ENCODE measurements around the gene QSOX2. TPM values are rescaled to one million over a fixed set of nuclear protein-coding genes. Genes with fewer than 3 reads are reported as not detected.
A peak's percentile ranks its signal among the peaks of the same experiment; 100 is the strongest.

The QSOX2 gene, protein sequence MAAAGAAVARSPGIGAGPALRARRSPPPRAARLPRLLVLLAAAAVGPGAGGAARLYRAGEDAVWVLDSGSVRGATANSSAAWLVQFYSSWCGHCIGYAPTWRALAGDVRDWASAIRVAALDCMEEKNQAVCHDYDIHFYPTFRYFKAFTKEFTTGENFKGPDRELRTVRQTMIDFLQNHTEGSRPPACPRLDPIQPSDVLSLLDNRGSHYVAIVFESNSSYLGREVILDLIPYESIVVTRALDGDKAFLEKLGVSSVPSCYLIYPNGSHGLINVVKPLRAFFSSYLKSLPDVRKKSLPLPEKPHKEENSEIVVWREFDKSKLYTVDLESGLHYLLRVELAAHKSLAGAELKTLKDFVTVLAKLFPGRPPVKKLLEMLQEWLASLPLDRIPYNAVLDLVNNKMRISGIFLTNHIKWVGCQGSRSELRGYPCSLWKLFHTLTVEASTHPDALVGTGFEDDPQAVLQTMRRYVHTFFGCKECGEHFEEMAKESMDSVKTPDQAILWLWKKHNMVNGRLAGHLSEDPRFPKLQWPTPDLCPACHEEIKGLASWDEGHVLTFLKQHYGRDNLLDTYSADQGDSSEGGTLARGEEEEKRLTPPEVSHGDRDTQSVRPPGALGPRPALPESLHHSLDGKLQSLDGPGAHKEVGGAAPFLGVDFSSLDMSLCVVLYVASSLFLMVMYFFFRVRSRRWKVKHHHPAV
- total RNA-seq (10 to 100 TPM in 2 of 5 donors, 1 to 10 TPM in 3; 4.7 to 33.5 (median 7.7) TPM), polyA plus RNA-seq (1 to 10 TPM; 1.5 to 4.5 (median 2.6) TPM)
- long read RNA-seq, donor 1, result 0 reads
- long read RNA-seq, donor 2, result 0 reads
- long read RNA-seq, donor 3, full-length matches to known transcripts, result 1 of 1 reads
- long read RNA-seq, donor 3, partial matches to known transcripts, result 0 of 1 reads
- long read RNA-seq, donor 3, other reads (novel, unspliced or antisense), result 0 of 1 reads
- long read RNA-seq, donor 4, result 0 reads
- long read RNA-seq, donor 5, full-length matches to known transcripts, result 1 of 1 reads
- long read RNA-seq, donor 5, partial matches to known transcripts, result 0 of 1 reads
- long read RNA-seq, donor 5, other reads (novel, unspliced or antisense), result 0 of 1 reads
- long read RNA-seq, donor 6, full-length matches to known transcripts, result 1 of 1 reads
- long read RNA-seq, donor 6, partial matches to known transcripts, result 0 of 1 reads
- long read RNA-seq, donor 6, other reads (novel, unspliced or antisense), result 0 of 1 reads
- long read RNA-seq, donor 7, result 0 reads
- long read RNA-seq, donor 8, result 0 reads
- long read RNA-seq, donor 9, full-length matches to known transcripts, result 1 of 1 reads
- long read RNA-seq, donor 9, partial matches to known transcripts, result 0 of 1 reads
- long read RNA-seq, donor 9, other reads (novel, unspliced or antisense), result 0 of 1 reads
- long read RNA-seq, donor 10, result 0 reads

DNA sequence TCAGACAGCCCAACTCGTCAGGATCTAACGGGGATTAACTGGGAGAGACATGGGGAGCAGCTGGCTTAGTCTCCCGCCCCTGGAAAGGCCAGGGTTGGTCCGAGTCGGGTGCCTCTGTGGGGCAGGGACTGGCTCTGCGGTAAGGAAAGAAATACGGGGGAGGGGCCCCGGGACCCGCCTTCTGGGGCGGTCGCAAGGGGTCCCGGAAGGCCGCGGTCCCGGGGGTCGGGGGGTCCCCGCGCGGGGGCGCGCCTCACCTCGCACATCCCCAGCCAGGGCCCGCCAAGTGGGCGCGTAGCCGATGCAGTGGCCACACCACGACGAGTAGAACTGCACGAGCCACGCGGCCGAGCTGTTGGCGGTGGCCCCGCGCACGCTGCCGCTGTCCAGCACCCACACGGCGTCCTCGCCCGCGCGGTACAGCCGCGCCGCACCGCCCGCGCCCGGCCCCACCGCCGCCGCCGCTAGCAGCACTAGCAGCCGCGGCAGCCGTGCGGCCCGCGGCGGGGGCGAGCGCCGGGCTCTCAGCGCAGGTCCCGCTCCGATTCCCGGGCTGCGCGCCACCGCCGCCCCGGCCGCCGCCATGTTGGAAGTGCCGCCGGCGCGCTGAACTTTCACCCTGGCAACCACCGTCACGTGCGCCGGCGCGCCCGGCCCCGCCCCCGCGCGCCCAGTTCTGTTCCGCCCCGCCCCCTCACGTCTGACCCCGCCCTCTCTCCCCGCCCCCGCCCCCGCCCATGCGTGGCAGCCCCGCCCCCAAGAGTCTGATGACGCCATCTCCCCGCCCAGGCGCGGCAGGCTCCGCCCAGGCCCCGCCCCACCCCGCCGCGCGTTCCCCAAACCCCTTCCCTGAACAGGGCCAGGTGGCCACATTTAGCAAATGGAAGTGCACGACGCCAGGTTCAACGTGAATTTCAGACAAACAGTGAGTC is at the start of gene QSOX2:
QSOX2 (minus strand) TSS at position 594 of the 932 bp plus-strand sequence; CDS start at position 585, 9 bp downstream.
- Histone ChIP-seq H3K4me3 (peak within 1 kb of the TSS; percentile 80 to 97 (median 88)), H3K9me3 (no peaks in the 10 kb centered on the region), H3K36me3 (no peaks in the 10 kb centered on the region), H3K27ac (peak within 1 kb of the TSS in 4 of 5 donors; percentile 39 to 75 (median 58)), H3K27me3 (no peaks in the 10 kb centered on the region), H3K4me1 (peaks cover 11 to 38% (median 32%) of the 10 kb centered on the region in 4 donors)
- DNase-seq, result peak; percentile 86 to 95
- WGBS, 5 donors, result 0 to 1% (median 0%) methylated on average over 47 to 112 of the region's 112 CpGs
- TF ChIP-seq POLR2AphosphoS5 (IDR thresholded peaks at IDR 0.05) (peak in 2 of 3 donors; percentile 15 to 42), EP300 (IDR thresholded peaks at IDR 0.05) (no peak), POLR2A (IDR thresholded peaks at IDR 0.05) (no peak)
- TF ChIP-seq, protein P1, sequence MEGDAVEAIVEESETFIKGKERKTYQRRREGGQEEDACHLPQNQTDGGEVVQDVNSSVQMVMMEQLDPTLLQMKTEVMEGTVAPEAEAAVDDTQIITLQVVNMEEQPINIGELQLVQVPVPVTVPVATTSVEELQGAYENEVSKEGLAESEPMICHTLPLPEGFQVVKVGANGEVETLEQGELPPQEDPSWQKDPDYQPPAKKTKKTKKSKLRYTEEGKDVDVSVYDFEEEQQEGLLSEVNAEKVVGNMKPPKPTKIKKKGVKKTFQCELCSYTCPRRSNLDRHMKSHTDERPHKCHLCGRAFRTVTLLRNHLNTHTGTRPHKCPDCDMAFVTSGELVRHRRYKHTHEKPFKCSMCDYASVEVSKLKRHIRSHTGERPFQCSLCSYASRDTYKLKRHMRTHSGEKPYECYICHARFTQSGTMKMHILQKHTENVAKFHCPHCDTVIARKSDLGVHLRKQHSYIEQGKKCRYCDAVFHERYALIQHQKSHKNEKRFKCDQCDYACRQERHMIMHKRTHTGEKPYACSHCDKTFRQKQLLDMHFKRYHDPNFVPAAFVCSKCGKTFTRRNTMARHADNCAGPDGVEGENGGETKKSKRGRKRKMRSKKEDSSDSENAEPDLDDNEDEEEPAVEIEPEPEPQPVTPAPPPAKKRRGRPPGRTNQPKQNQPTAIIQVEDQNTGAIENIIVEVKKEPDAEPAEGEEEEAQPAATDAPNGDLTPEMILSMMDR (IDR thresholded peaks at IDR 0.05), result no peak
- intact Hi-C loops (cut with DNase I; ENCODE audit: low total_unique reads), result no loop called here

DNA sequence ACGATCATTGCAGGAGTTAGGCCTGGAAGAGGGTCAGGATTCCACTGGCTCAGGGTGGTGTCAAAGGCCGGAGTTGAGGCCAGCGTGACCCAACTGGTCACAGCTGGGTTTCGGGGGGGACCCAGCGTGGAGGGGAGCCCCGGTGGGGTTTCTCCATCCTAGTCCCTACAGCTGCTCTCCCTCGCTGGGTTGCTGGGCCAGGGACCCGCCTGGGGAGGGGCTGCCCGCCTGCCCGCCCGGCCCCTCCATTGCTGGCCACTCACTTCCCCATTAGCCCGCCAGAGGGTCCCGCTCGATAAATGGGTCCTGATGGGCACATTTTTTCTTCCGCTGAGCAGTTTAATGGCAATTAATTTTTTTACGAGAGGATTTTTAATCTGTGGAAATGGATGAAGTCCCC is 49.4 kb upstream of the QSOX2 start:
- Histone ChIP-seq H3K27me3 (peaks cover 0 to 58% (median 0%) of the 10 kb centered on the region in 3 donors), H3K27ac (no peak overlapping the region), H3K4me3 (no peak overlapping the region), H3K9me3 (no peaks in the 10 kb centered on the region), H3K36me3 (no peaks in the 10 kb centered on the region), H3K4me1 (peaks cover 0 to 33% (median 22%) of the 10 kb centered on the region in 4 donors)
- DNase-seq, result no peak
- TF ChIP-seq POLR2AphosphoS5 (IDR thresholded peaks at IDR 0.05), result no peak
- TF ChIP-seq, protein P1 (IDR thresholded peaks at IDR 0.05), result no peak
- TF ChIP-seq EP300 (IDR thresholded peaks at IDR 0.05), result no peak
- WGBS, 5 donors, result 81 to 95% (median 92%) methylated on average over 16 of the region's 16 CpGs
- intact Hi-C loops (cut with DNase I; ENCODE audit: low total_unique reads), result no loop called here

DNA sequence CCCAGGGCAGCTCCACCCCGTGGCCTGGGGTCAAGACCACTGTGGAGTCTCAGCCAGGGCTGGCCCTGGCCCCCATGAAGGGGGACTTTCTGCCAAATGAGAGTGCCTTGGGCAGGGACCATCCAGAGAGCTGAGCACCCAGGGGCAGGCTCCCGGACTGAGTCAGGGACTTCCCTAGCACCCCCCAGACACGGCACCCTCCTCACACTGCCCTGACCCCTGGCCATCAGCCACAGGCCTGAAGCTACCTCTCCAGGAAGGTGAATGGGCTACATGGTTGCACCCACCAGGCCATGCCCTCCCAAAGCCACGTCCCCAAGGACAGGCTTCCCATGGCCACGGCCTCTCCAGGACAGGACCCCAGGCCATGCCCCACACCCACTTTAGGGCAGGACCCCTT is 48.8 kb upstream of the QSOX2 start:
- peaks cover 0 to 61% (median 0%) of the 10 kb centered on the region in 3 donors for H3K27me3 ChIP-seq

More for the DNA sequence above, 48.8 kb upstream of the QSOX2 start:
- intact Hi-C loops (cut with DNase I; ENCODE audit: low total_unique reads), result no loop called here
- H3K36me3 ChIP-seq, result no peaks in the 10 kb centered on the region
- no peaks in the 10 kb centered on the region for H3K9me3 ChIP-seq
- no peak overlapping the region for H3K4me3 ChIP-seq
- H3K27ac ChIP-seq, result no peak overlapping the region
- peaks cover 0 to 33% (median 22%) of the 10 kb centered on the region in 4 donors for H3K4me1 ChIP-seq
- no peak for TF ChIP-seq POLR2A (IDR thresholded peaks at IDR 0.05)
- no peak for TF ChIP-seq POLR2AphosphoS5 (IDR thresholded peaks at IDR 0.05)
- TF ChIP-seq EP300 (IDR thresholded peaks at IDR 0.05), result no peak
- TF ChIP-seq, protein P1 (IDR thresholded peaks at IDR 0.05), result no peak
- no peak for DNase-seq
- 77 to 84% (median 79%) methylated on average over 5 of the region's 5 CpGs for WGBS, 5 donors

Measured in stomach (tissue), 19 donors.